SU-DHL-6 (cell line): ENCODE data around the gene OTUB2.

Experiments
- H2AFZ ChIP-seq: fragments of 200-600 bp; sonication (generic); 2 replicates; pipeline ENCODE4 v1.6.1; 2014; ENCODE audit warnings: low read depth, mild to moderate bottlenecking, moderate library complexity, mixed read lengths, antibody characterized with exemption, low read length; ENCODE audit not compliant: severe bottlenecking
- H3F3A ChIP-seq: fragments of 200-600 bp; shearing (Covaris generic); 2 replicates; pipeline ENCODE4 v1.6.0; 2016; ENCODE audit warnings: antibody characterized with exemption, mild to moderate bottlenecking; ENCODE audit not compliant: insufficient read depth
- H3K27ac ChIP-seq: fragments of 200-600 bp; sonication (generic); 2 replicates; pipeline ENCODE4 v1.5.1; 2016; ENCODE audit warnings: low read depth, mild to moderate bottlenecking, low read length, moderate library complexity, mixed read lengths
- H3K27me3 ChIP-seq: fragments of 200-600 bp; sonication (generic), shearing (Covaris generic); 2 replicates; pipeline ENCODE4 v1.6.0; 2014; ENCODE audit warnings: mild to moderate bottlenecking, low read length
- H3K36me3 ChIP-seq: fragments of 200-600 bp; sonication (generic); 2 replicates; pipeline ENCODE4 v1.6.1; 2014; ENCODE audit warnings: mild to moderate bottlenecking, low read length, mixed read lengths
- H3K4me2 ChIP-seq: fragments of 300-600, 200-600 bp; shearing (Covaris generic), sonication (generic); 2 replicates; pipeline ENCODE4 v1.6.0; 2014; ENCODE audit warnings: low read length, low read depth, mild to moderate bottlenecking; ENCODE audit not compliant: poor library complexity, severe bottlenecking
- H3K4me3 ChIP-seq: fragments of 200-600 bp; sonication (generic); 2 replicates; pipeline ENCODE4 v1.5.1; 2014; ENCODE audit warnings: antibody characterized with exemption, low read length, mild to moderate bottlenecking, mixed read lengths; ENCODE audit not compliant: insufficient read depth, poor library complexity, severe bottlenecking
- H3K79me2 ChIP-seq: fragments of 200-600 bp; sonication (generic); 2 replicates; pipeline ENCODE4 v1.6.1; 2014; ENCODE audit warnings: mild to moderate bottlenecking, low read length, moderate library complexity; ENCODE audit not compliant: insufficient read depth
- H3K9ac ChIP-seq: fragments of 200-600 bp; sonication (generic); 2 replicates; pipeline ENCODE4 v1.7.0; 2014; ENCODE audit warnings: mild to moderate bottlenecking, low read length
- H3K9me2 ChIP-seq: fragments of 200-600 bp; sonication (generic); replicated peaks from 2 replicates; pipeline ENCODE4 v1.6.1; 2014; ENCODE audit warnings: low read length; ENCODE audit not compliant: insufficient read depth
- H3K9me3 ChIP-seq: fragments of 200-600 bp; sonication (generic); 2 replicates; pipeline ENCODE4 v1.6.1; 2014; ENCODE audit warnings: low read length, mixed read lengths; ENCODE audit not compliant: insufficient read depth
- H4K20me1 ChIP-seq: fragments of 200-600 bp; sonication (generic); 2 replicates; pipeline ENCODE4 v1.6.1; 2014; ENCODE audit warnings: low read depth, mild to moderate bottlenecking, antibody characterized with exemption, low read length, moderate library complexity, mixed read lengths
- CTCF ChIP-seq: fragments of 200-600 bp; sonication (generic); IDR thresholded peaks from one replicate; pipeline ENCODE4 v1.5.1; 2017; ENCODE audit warnings: antibody characterized with exemption, mild to moderate bottlenecking, low read length, moderate library complexity; ENCODE audit not compliant: insufficient read depth, poor library complexity, severe bottlenecking
- EZH2phosphoT487 ChIP-seq: fragments of 200-600 bp; sonication (generic), shearing (Covaris generic); conservative IDR thresholded peaks from 2 replicates; pipeline ENCODE4 v1.6.1; 2018; ENCODE audit warnings: mild to moderate bottlenecking, antibody characterized with exemption, low read length, moderate library complexity, mixed read lengths

OTUB2 gene

GRCh38 chr14:94034886-94035285 lies 8.7 kb downstream of the OTUB2 start:
- no peak for TF ChIP-seq CTCF
- TF ChIP-seq EZH2phosphoT487, result no peak

DNA sequence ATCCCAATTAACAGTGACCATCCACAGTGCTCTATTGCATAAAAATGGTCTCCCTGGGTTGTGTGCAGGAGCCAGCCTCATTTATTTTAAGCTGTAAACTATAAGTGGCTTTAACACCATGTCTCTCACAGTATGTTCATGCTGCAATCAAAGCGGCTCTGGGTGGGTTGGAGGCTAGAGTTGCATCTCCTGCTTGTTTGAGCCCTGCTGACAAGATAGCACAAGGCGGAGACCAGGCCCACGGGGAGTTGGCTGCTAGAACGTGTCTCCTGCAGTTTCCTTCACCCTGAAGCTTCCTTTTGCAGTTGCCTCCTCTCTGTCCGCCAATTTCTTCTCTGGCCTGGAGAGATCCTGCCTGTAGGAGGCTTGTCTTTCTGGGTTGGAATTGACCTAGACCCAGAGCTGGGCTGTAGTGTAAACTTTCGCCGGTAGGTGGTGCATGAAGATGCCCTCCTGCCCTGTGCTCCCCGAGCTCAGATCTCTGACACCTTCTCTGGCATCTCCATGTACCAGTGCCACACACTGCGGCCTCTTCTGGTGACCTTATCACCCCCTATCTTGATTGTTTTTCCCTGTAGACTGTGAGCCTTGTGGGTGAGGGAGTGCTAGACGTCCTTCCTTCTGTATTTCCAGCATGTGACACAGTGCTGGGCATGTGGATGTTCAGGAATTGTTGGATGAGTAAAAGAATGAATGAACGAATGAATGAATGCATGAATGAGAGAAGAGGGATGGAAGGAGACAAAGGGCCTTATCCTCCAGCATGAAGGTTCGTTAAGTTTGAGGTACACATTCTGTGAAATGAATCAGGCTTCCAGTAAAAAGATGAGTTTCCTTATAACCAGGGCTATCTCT lies 10.4 kb downstream of the OTUB2 start:
- Histone ChIP-seq H3K36me3 (no peaks in the 10 kb centered on the region), H3K4me3 (no peak overlapping the region), H3K9ac (no peak overlapping the region), H3K27ac (no peak overlapping the region), H3K9me2 (no peaks in the 10 kb centered on the region), H4K20me1 (no peaks in the 10 kb centered on the region), H3F3A (no peaks in the 10 kb centered on the region), H3K27me3 (no peaks in the 10 kb centered on the region), H3K4me2 (no peak overlapping the region), H3K79me2 (no peaks in the 10 kb centered on the region), H2AFZ (no peak overlapping the region), H3K9me3 (no peaks in the 10 kb centered on the region)
- TF ChIP-seq EZH2phosphoT487 (no peak), CTCF (peak; percentile 80)

More at GRCh38 chr14:94034886-94035285, 8.7 kb downstream of the OTUB2 start:
- H3K4me3 ChIP-seq, result no peak overlapping the region
- H3K27me3 ChIP-seq, result no peaks in the 10 kb centered on the region
- H3F3A ChIP-seq, result no peaks in the 10 kb centered on the region
- H2AFZ ChIP-seq, result no peak overlapping the region
- no peaks in the 10 kb centered on the region for H3K36me3 ChIP-seq
- no peak overlapping the region for H3K4me2 ChIP-seq
- H3K79me2 ChIP-seq, result no peaks in the 10 kb centered on the region
- H3K9me2 ChIP-seq, result no peaks in the 10 kb centered on the region
- H4K20me1 ChIP-seq, result no peaks in the 10 kb centered on the region
- no peaks in the 10 kb centered on the region for H3K9me3 ChIP-seq
- H3K27ac ChIP-seq, result no peak overlapping the region
- H3K9ac ChIP-seq, result no peak overlapping the region

DNA sequence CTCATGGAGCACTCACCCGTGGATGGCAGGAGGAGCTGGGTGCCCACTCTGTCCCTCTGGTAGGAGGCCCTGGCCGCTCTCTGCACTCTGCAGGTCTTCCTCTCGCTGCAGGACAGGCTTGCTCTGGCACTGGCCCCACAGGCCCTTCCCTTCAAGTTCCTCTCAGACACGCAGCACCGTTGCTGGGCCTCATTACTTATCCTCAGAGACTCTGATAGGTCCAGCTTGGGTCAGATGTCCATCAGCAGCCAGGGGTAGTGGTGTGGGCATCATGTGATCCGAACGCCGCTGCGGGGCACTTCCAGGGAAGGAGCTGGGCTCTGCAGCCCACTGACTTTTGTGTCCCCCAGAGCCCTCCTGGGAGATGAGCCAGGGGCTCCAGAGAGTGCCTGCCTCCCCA lies 11.8 kb downstream of the OTUB2 start:
- H3K9ac ChIP-seq, result no peak overlapping the region
- H3K9me3 ChIP-seq, result no peaks in the 10 kb centered on the region
- H3K4me2 ChIP-seq, result no peak overlapping the region
- no peaks in the 10 kb centered on the region for H3K9me2 ChIP-seq
- no peaks in the 10 kb centered on the region for H3K27me3 ChIP-seq
- H3K4me3 ChIP-seq, result no peak overlapping the region
- H3K79me2 ChIP-seq, result no peaks in the 10 kb centered on the region
- no peak overlapping the region for H2AFZ ChIP-seq
- TF ChIP-seq CTCF, result no peak
- TF ChIP-seq EZH2phosphoT487, result no peak
- no peaks in the 10 kb centered on the region for H4K20me1 ChIP-seq
- H3K27ac ChIP-seq, result no peak overlapping the region
- H3K36me3 ChIP-seq, result no peaks in the 10 kb centered on the region
- no peaks in the 10 kb centered on the region for H3F3A ChIP-seq
